G401.6 (cell line): Measurements from ENCODE around the gene CRTC2.
"Not testable (repeated sequence)": the region's sequence is repeated elsewhere in the genome, so short reads cannot be mapped to it uniquely, and the experiment has no call there.

Source experiments
- FAIRE-seq: peaks from 2 replicates; lab custom pipeline; 2012; peaks lifted over from hg19 to GRCh38; lab: Jason Lieb, UNC

The CRTC2 gene

DNA sequence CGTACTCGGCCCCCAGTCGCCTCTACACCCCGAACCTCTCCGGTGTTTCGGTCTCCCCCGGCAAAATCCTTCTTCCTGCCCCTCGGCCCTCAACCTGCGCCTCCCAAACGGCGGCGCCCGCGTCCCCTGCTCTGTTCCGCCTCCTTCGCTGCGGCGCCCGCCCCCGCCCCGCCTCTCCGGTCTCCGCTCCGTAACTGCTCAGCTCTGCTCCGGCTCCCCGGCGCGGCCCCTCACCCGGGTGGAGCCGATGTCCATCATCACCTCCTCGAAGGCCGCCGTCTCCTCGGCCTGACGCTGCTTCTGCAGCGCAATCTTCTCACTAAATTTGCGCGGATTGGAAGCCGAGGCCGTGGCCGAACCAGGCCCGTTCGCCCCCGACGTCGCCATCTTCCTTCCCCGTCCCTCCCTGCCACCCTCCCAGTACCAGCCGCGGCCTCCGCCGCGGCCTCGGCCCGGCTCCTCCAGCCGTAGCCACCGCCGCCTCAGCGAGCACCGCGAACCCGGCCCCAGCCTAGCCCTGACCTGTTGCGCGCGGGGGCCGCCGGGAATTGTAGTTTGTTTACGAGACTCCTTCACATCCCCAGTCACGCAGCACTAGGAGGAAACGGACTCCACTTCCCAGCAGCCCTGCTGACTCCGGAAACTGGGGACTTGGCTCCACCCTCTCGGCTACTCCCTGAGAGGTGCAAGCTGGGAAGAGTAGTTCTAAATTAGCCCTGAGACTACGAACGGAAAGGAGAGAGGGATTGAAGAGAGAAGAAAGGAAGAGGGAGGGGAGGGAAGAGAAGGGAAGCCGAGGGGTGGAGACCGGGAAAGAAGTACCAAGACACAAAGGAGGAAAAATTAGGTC lies at the start of gene CRTC2:
TSS of gene CRTC2 (minus strand) at position 502 of the 850 bp plus-strand sequence. CDS start at position 387, 115 bp downstream.
- FAIRE-seq, result peak; percentile 96

DNA sequence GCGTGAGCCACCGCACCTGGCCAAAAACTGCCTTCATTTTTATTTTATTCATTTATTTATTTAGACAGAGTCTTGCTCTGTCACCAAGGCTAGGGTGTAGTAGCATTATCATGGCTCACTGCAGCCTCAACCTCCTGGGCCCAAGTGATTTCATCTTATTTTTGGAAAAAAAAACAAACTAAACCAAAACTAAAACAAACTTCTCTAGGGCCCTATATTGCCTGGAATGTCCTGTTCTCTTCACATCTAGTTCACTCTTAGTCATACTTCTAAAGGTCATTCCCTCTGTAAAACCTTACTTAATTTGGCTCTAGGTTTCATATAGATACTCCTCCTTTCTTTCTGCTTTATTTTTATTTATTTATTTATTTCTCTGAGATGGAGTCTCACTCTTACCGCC lies 47.7 kb upstream of the CRTC2 start:
- no peak for FAIRE-seq

DNA sequence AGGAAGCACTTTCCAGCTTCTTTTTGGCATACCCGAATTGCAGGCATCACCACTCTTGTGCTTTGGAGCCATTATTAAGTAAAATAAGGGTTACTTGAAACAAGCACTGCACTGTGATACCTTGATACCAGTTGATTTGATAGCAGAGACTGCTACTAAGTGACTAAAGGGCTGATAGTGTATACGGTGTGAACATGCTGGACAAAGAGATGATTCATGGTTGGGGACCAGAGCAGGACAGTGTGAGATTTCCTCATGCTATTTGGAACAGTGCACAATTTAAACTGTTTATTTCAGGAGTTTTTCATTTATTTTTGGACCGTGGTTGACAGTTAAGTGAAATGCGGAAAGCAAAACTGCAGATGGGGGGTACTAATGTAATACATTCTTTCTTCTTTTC lies 42.0 kb upstream of the CRTC2 start:
- no peak for FAIRE-seq

DNA sequence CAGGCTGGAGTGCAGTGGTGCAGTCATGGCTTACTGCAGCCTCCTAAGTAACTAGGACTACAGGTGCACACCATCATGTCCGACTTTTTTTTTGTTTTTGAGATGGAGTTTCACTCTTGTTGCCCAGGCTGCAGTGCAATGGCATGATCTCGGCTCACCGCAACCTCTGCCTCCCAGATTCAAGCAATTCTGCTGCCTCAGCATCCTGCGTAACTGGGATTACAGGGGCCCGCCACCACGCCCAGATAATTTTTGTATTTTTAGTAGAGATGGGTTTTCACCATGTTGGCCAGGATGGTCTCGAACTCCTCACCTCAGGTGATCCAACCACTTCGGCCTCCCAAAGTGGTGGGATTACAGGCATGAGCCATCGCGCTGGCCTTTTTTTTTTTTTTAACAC lies 38.5 kb upstream of the CRTC2 start:
- FAIRE-seq, result not testable (repeated sequence)

- no peak for FAIRE-seq
Observed at GRCh38 chr1:153995640-153996039, 37.2 kb upstream of the CRTC2 start.

DNA sequence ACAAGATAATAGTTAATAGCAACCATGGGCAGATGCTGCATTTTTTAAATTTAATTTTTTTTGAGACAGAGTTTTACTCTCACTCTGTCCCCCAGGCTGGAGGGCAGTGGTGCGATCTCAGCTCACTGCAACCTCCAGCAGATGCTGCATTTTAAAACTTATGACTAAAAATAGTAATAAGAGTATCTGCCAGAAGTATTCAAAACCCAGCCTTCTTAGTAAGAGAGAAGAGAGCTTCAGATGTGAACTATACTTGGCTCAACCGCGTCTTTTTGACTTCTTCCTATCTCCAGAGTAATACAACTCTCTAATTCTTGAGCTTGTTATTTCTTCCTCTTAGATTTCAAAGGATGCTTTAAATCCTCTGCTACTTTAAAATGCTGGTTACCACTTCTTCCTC lies 36.8 kb upstream of the CRTC2 start:
- FAIRE-seq, result no peak

- no peak for FAIRE-seq
Observed at GRCh38 chr1:153991806-153992205, 33.4 kb upstream of the CRTC2 start.

GRCh38 chr1:153991151-153991630 lies 32.8 kb upstream of the CRTC2 start:
- FAIRE-seq, result no peak

DNA sequence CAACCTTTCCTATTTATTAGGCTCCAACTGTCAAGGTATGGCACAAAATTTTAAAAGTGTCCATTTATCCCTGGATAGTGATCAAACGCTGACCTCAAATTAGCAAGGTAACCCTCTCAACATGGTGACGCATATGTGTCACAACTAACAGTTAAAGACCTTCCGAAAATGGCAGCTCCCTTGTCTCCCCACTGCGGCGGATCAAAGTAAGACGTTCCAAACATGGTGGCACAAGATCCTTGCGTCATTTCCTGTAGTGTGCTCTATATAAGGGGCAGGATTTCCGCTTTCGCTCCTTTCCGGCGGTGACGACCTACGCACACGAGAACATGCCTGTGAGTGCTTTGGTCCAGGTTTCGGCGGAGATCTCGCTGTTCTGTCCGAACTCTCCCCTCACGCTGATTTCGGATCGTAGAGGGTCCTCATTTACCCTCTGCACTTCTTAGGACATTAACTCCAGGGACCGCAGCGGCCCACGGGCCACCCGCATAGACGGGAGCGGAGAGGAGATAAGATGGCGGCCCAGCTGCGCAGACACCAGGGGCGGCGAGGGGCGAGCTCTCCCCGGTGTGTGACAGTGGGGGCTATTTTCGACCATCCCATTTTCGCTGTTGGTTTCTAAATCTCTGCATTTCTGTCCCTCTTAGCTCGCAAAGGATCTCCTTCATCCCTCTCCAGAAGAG lies 32.2 kb upstream of the CRTC2 start, which contains the start of gene RPS27:
TSS of gene RPS27 (plus strand) at position 295 of the 683 bp plus-strand sequence. CDS start at position 330, 35 bp downstream.
- FAIRE-seq, result peak; percentile 97

- no peak for FAIRE-seq
Observed at GRCh38 chr1:153987621-153988020, 29.2 kb upstream of the CRTC2 start.

- FAIRE-seq, result no peak
Observed at GRCh38 chr1:153985941-153986761, 27.7 kb upstream of the CRTC2 start, which contains the start of gene RAB13. RAB13 (minus strand) TSS chr1:153986339; CDS start chr1:153986236, 103 bp downstream.

- FAIRE-seq, result no peak
Observed at GRCh38 chr1:153985341-153985912, 27.0 kb upstream of the CRTC2 start.

DNA sequence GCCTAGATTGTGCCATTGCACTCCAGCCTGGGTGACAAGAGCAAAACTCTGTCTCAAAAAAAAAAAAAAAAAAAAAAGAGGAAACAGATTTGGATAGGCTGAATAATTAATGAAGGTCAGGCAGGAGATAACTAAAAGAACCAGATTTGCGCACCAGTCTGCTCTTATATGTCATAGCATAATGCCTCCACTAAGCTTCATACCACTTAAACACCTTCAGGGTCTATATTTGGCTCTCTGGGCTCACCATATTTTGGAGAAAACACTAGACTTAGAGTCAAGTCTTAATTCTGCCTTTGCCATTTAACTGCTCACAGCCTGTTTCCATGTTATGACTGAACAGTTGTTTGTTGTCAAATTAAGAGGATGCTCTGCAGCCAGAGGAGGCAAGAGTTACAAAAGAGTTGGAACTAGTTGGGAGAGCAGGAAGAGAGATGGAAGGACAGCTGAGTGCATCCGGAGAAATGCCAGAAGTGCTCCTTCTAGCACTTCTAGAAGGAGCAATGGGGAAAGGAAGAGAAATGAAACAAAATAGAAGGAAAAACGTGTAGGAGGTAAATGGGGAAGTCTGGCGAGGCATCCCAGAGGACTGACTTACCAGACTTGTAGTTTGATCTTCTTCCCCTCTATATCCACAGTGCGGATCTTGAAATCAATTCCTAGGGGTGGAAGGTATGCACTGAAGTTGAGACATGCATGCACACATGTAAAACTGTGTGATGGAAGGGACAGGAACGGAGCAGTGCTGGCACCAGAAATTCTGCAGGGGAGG lies 25.9 kb upstream of the CRTC2 start:
- no peak for FAIRE-seq

GRCh38 chr1:153981735-153982134 lies 23.3 kb upstream of the CRTC2 start:
- not testable (repeated sequence) for FAIRE-seq

DNA sequence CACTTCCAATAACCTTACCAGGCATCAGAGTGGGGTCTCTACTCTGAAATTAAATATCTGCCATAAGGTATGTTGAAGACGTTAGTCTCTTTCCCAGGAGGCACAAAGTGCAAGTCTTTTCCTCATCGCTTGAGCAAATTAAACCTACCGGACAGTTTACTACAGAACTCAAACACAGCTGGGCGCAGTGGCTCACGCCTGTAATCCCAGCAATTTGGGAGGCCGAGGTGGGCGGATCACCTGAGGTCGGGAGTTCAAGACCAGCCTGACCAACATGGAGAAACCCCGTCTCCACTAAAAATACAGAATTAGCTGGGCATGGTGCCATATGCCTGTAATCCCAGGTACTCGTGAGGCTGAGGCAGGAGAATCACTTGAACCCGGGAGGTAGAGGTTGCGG lies 20.7 kb upstream of the CRTC2 start:
- not testable (repeated sequence) for FAIRE-seq

DNA sequence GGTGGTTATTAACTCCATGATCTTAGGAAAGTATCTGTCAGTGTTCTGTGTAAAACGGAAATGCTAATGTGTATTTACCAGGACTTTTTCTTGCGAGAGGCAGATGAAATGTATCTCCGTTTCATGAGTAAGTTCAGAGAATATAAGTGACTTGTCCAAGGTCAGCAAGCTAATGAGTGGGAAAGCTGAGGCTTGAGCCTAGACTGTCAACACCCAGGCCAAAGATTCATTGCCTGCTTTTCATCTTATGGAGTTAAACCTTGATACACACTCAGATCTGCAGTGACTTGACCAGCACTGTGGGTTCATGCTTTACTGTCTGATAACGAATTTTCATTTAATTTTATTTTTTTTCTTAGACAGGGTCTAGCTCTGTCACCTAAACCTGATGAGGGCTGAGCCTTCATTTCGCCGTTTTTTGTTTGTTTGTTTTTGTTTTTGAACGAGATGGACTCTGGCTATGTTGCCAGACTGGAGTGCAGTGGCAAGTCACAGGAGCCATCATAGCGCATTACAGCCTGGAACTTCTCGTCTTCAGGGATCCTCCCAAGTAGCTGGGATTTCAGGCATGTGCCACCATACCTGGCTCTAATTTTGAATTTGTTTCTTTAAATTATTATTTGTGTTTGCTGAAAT lies 20.0 kb upstream of the CRTC2 start:
- FAIRE-seq, result no peak

DNA sequence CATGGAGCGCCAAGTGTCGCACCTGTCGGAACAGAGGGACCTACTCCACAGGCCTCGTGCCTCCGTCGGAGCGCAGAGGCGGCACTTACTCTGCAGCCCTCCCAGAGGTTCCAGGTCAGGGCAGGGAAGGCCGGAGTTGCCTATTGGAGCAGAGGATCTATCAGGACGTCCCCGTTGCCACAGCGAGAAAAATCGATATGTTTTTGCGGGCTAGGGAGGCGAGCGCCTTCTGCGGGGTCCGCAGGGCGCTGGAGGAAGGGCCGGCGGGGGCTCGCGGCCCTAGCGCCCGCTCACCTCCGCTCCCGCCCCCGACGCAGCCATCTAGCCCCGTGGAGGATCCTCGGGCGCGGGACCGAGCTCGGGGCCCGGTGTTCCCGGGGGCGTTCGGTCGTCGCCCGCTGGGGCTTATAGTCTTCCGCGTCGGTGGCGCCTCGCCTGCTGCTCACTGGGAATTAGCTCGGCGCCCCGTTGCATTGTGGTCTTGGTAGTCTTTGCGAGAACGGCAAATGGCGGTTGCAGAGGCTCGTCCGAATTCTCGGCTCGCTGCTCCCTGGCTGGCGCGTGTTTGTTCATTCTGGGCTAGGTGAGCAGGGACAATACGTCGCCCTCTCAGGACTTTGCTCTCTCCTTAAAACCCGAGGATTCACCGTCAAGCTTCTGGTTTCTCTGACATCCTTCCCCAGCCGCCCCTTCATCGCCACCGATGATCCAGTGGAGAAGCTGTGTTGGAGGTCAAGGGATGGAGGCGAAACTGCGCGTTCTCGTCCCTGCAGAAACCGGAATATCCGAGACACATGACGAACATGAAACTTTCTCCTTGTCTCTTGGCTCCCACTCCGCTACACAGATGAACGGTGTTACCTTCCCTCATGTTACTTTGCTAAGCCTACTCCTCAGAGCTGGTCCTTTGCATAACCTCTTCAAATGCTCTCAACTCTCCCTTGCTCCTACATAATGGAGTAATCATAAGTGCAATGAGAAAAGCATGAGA lies 19.1 kb upstream of the CRTC2 start, which contains the start of gene JTB:
TSS of gene JTB (minus strand) at position 425 of the 991 bp plus-strand sequence. CDS start at position 3, 422 bp downstream.
- FAIRE-seq, result no peak

DNA sequence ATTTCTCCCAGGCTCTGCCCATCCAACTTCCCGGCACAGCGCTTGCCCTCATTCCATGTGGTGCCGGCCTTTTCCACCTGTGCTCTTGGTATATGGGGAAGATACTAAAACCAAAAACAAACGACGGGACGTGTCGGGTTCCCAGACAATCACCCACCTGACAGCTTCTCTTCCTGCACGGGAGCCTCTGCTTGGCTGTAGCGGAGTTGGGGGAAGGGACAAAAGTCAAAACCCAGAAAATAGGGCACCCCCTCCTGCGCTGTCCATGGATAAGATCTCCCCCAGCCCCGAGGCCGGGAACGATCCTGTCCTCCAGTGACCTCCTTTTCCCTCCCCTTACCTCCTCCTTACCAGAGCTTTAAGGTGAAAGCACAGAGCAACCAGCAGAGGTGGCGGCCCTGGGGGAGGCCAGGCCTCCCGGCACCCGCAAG lies 18.4 kb upstream of the CRTC2 start:
- no peak for FAIRE-seq

GRCh38 chr1:153973525-153973924 lies 15.1 kb upstream of the CRTC2 start:
- no peak for FAIRE-seq
